DND-41 (cell line): Measurements from ENCODE around the gene PLA2G2A.

Source experiments
- CTCF ChIP-seq: IDR thresholded peaks from 2 replicates; pipeline ENCODE4 v1.5.1; 2012; ENCODE audit warnings: borderline replicate concordance, low read length, moderate library complexity, mild to moderate bottlenecking; ENCODE audit not compliant: poor library complexity, severe bottlenecking; ENCODE audit errors: extremely low read depth
- EZH2 ChIP-seq: IDR thresholded peaks from 3 replicates; pipeline ENCODE4 v1.6.1; 2012; ENCODE audit warnings: borderline replicate concordance, low read depth, mild to moderate bottlenecking, moderate library complexity, low read length, inconsistent platforms; ENCODE audit not compliant: severe bottlenecking

- TF ChIP-seq CTCF (no peak), EZH2 (no peak)
Measured at GRCh38 chr1:19936061-19936750, 43.2 kb downstream of the PLA2G2A start.
